ENCODE measurements around the gene DHX8.

The DHX8 gene

DNA sequence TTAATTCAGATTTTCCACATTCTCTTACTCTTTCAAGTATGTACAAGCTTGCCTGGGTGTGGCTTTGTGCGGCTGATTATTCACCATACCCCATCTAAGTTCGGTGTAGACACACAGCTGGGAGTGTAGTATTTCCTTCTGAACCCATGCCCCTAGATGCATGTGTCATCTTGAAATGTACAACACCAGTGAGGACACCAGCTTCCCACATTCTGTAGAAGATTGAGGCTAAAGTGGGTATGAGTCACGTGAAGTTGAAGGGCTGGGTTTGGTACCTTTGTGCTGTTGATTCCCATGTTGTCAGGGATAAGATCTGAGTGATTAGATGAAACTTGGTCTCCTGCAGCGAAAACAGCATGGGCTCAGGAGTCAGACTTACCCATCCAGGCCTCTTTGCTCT, 14.6 kb upstream of the DHX8 start:
- TF ChIP-seq, protein P1, sequence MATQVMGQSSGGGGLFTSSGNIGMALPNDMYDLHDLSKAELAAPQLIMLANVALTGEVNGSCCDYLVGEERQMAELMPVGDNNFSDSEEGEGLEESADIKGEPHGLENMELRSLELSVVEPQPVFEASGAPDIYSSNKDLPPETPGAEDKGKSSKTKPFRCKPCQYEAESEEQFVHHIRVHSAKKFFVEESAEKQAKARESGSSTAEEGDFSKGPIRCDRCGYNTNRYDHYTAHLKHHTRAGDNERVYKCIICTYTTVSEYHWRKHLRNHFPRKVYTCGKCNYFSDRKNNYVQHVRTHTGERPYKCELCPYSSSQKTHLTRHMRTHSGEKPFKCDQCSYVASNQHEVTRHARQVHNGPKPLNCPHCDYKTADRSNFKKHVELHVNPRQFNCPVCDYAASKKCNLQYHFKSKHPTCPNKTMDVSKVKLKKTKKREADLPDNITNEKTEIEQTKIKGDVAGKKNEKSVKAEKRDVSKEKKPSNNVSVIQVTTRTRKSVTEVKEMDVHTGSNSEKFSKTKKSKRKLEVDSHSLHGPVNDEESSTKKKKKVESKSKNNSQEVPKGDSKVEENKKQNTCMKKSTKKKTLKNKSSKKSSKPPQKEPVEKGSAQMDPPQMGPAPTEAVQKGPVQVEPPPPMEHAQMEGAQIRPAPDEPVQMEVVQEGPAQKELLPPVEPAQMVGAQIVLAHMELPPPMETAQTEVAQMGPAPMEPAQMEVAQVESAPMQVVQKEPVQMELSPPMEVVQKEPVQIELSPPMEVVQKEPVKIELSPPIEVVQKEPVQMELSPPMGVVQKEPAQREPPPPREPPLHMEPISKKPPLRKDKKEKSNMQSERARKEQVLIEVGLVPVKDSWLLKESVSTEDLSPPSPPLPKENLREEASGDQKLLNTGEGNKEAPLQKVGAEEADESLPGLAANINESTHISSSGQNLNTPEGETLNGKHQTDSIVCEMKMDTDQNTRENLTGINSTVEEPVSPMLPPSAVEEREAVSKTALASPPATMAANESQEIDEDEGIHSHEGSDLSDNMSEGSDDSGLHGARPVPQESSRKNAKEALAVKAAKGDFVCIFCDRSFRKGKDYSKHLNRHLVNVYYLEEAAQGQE (IDR thresholded peaks at IDR 0.05; ENCODE audit: insufficient read depth in 1 of 2, low read depth in 2 of 2, low read length in 2 of 2), result no peak
- TF ChIP-seq FOXP2 (optimal IDR thresholded peaks at IDR 0.05; ENCODE audit: borderline replicate concordance, extremely low read depth, extremely low read length, insufficient read depth), result no peak
- TF ChIP-seq POLR2AphosphoS5 (IDR thresholded peaks at IDR 0.05; ENCODE audit: low read depth, low read length), result no peak
- no peak for TF ChIP-seq TAF1 (IDR thresholded peaks at IDR 0.05; ENCODE audit: borderline replicate concordance, insufficient read depth, low read length)
- no peak for TF ChIP-seq SIN3A (IDR thresholded peaks at IDR 0.05; ENCODE audit: borderline replicate concordance, insufficient read depth, low read length)

DNA sequence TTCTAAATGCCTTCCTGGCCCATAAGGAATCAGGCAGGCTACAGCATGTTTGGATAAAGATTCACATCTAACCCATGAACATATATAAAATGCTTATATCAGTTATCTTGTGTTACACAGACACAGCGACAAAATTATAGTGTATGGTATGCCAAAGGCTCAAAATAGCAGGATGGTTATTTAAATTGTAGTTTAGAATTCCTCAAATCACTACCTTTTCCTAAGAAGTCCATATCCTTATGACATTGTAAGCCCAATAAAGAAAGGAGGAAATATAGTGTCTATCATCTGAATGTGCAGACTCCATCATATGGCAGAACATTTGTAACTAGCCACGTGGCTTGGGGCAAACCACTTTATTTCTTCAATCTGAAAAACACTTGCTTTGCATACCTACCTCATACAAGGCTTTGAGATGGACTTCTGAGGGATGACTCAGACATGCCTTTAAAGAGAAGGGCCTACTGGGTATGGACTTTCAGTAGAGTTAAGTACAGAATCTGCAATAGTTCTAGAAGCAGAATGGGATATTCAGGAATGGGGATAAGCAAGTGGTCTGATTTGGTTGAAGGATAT, 12.1 kb upstream of the DHX8 start:
- TF ChIP-seq SIN3A (IDR thresholded peaks at IDR 0.05; ENCODE audit: borderline replicate concordance, insufficient read depth, low read length) (no peak), POLR2AphosphoS5 (IDR thresholded peaks at IDR 0.05; ENCODE audit: low read depth, low read length) (no peak)

DNA sequence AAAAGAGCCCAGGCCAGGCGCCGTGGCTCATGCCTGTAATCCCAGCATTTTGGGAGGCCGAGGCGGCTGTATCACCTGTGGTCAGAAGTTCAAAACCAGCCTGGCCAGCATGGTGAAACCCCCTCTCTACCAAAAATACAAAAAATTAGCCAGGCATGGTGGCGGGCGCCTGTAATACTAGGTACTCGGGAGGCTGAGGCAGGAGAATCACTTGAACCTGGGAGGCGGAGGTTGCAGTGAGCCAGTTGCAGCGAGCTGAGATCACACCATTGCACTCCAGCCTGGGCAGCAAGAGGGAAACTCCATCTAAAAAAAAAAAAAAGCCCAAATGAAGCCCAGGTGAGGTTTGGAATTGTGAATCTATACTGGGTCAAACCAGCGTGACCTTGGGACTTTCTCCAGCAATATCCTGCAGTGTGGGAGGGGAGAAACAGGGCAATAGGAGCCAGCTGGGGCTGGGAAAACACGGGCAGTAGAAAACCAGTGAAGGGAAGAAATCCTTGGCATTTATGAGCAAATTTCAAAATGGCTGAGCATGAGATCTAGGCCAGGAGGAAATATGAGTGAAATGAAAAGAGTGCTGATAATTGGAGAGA, 8.2 kb upstream of the DHX8 start:
- TF ChIP-seq SIN3A (IDR thresholded peaks at IDR 0.05; ENCODE audit: borderline replicate concordance, insufficient read depth, low read length) (no peak), FOXP2 (optimal IDR thresholded peaks at IDR 0.05; ENCODE audit: borderline replicate concordance, extremely low read depth, extremely low read length, insufficient read depth) (no peak), POLR2AphosphoS5 (IDR thresholded peaks at IDR 0.05; ENCODE audit: low read depth, low read length) (no peak), TAF1 (IDR thresholded peaks at IDR 0.05; ENCODE audit: borderline replicate concordance, insufficient read depth, low read length) (no peak)
- TF ChIP-seq, protein P1 (IDR thresholded peaks at IDR 0.05; ENCODE audit: insufficient read depth in 1 of 2, low read depth in 2 of 2, low read length in 2 of 2), result no peak

DNA sequence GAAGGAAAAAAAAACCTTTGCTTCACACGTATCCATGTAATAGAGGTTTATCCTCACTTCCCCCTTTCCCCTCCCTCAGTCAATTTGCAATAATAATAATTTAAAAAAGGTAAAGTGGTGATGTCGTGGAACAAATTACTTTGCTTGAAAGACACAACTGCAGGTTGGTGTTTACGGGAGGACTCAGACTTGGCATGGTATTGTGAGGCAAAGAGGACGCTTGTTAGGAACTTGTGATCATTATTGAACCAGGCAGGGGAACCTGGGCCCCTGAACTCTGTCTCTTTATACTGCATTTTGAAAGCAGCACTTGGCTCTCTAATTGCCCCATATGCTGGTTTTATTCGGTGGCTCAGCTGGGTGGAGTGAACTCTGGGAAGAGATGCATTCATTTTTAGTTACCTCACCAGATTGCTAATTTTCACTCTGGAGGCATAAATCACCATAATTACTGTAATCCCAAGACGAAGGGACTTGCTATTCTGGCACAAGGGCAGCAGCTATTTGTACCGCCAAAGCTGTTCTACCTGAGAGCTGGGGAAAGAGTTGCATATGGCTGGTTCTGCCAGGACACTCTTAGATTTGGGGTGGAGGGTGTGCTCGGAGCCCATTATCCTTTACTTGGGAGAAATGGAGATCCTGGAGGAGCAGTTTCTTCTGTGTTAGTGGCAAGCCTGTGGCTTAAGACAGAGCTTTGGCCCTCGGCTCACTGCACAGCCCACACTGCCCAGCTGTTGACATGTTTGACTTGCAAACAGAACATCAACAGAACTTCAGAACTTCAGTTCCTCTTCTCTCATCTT, 5.7 kb upstream of the DHX8 start:
- TF ChIP-seq POLR2AphosphoS5 (IDR thresholded peaks at IDR 0.05; ENCODE audit: low read depth, low read length), result no peak

DNA sequence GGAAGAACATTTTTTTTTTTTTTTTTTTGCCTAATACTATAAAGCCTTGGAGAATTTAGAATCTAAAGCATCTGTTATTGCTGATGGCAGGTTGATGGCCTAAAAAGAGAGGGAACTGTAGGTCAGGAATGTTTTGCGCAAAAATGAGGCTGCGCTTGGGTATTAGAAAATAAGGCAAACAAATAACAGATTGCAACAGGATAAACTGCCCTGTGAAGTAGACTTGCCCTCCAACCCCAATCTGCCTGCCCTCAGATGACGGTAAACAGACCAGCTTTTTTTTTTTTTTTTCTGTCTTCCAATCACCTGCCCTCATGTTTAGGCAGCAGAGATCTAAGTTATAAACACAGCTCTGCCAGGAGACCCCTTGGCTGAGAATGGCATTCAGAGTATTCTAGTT, 3.8 kb upstream of the DHX8 start:
- TF ChIP-seq TAF1 (IDR thresholded peaks at IDR 0.05; ENCODE audit: borderline replicate concordance, insufficient read depth, low read length) (no peak), POLR2AphosphoS5 (IDR thresholded peaks at IDR 0.05; ENCODE audit: low read depth, low read length) (no peak), FOXP2 (optimal IDR thresholded peaks at IDR 0.05; ENCODE audit: borderline replicate concordance, extremely low read depth, extremely low read length, insufficient read depth) (no peak), SIN3A (IDR thresholded peaks at IDR 0.05; ENCODE audit: borderline replicate concordance, insufficient read depth, low read length) (no peak)
- TF ChIP-seq, protein P1 (IDR thresholded peaks at IDR 0.05; ENCODE audit: insufficient read depth in 1 of 2, low read depth in 2 of 2, low read length in 2 of 2), result no peak

Measured in PFSK-1 (cell line).